Measurements from ENCODE around the gene SH3BP1.
A peak's percentile ranks its signal among the peaks of the same experiment; 100 is the strongest.

Gene SH3BP1

DNA sequence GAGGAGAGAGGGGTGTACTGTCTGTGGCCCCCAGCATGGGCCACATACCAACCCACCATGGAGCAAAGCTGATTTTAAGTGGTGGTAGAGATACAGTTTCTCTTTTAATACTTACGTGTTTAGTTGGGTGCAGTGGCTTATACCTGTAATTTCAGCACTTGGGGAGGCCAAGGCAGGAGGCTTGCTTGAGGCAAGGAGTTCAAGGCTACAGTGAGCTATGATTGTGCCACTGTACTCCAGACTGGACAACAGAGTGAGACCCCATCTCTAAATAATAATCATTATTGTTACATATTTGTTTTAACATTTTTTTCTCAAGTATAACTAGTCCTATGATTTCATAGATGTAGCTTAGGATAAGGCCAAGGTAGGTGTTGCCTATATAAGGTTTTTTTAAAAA lies 22.0 kb upstream of the SH3BP1 start:
- DNase-seq = no peak

GRCh38 chr22:37618072-37618656 lies 21.3 kb upstream of the SH3BP1 start:
- DNase-seq = no peak

DNA sequence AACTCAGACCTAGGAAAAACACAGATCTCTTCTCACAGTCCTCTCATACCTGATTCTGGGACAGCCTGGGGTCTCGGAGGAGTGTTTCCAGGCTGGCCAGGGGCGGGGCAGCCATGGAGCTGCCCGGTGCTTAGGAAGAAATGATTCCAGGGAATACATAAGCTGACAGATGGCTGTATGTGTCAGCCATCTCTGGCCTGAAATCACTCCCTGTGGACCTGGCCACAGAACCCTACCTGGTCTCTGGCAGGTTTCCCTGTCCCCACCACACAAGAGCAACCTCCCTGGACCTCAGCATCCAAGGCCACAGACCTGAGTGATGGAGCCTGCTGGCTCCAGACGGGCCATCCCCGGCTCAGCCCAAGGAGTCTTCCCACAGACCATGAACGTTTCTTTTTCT lies 20.8 kb upstream of the SH3BP1 start:
- DNase-seq = no peak

DNA sequence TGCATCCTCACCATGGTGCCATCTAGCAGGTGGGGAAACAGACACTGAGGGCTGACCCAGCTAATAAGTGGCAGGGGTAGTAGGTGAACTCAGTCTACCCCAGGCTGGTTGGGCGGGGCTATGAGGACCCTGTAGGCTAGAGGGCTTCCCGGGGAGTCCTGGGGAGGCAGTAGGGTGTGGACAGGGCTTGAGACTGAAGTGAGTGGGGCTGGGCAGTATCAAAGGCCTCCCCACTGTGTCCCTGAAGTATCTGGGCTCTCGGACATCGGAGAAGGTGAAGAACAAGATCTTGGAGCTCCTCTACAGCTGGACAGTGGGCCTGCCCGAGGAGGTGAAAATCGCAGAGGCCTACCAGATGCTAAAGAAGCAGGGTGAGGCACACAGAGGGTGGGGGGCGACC lies 19.5 kb upstream of the SH3BP1 start:
- DNase-seq = no peak

DNA sequence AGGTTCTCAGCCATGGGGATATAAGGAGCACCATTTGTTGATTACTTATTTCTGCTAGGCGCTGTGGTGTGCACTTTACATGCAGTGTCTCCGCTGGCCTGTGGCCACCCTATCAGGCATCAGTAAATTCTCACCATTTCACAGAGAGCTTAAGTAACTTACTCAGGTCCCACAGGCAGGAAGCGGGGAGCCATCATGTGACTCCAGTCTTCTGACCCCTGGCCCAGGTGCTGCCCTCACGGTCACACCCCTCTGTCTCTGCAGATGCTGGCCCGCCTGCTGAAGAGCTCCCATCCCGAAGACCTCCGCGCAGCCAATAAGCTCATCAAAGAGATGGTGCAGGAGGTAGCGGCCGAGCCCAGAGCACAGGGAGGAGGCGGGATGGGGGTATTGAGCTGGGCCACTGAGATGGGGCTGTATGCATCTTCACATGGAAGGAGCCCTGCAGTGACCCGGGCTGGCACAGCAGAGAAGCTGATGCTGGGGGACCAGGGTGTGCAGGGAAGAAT lies 18.1 kb upstream of the SH3BP1 start:
- no peak for DNase-seq

DNA sequence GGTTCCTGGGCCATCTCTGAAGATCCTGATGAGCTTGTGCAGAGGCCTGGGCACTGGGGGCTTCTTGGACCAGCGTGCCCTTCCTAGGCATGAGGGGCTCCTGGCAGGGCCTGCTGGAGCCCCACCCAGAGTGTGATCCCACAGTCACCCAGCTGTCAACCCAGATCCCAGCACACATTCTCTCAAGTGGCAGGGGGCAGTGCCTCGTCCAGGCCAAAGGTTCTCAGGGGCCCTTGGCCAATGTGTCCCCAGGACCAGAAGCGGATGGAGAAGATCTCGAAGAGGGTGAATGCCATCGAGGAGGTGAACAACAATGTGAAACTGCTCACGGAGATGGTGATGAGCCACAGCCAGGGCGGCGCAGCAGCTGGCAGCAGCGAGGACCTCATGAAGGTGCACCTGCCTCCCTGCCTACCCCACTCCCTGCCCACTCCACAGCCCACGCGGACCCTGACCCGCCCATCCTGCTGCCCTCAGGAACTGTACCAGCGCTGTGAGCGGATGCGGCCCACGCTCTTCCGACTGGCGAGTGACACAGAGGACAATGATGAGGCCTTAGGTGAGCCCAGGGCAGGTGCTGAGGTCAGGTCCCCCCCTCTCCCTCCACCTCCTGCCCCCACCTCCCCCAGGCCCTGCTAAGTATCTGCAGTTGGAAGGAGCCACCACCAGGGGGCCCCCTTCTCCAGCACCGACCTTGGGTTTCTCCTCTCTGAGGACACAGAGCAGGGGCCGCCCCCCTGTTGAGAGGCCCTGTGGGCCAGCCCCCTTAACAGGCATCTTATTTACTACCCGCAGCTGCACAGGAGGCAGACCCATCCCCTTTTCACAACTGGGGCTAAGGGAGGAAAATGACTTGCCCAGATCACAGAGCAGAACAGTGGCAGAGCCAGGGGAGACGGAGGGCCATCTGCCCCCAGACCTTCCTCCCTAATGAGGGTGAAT lies 16.1 kb upstream of the SH3BP1 start:
- peak; percentile 27 for DNase-seq

GRCh38 chr22:37624017-37624365 lies 15.5 kb upstream of the SH3BP1 start:
- no peak for DNase-seq

- no peak for DNase-seq
Observed at GRCh38 chr22:37624876-37625275, 14.6 kb upstream of the SH3BP1 start.

DNA sequence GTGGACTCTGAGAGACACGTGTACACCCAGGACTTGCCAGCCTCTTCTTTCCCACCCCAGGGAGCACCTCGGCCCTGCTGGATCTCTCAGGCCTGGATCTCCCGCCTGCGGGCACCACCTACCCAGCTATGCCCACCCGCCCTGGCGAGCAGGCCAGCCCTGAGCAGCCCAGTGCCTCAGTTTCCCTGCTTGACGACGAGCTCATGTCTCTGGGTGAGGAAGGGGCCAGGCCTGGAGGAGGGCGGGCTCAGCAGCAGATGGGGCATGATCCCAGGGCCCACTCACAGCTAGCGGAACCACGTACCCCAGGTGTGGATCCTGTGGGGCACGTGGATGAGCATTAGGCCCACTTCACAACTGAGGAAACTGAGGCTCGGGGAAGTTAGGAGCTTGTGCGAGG lies 13.7 kb upstream of the SH3BP1 start:
- DNase-seq = no peak

- no peak for DNase-seq
Observed at GRCh38 chr22:37626144-37626543, 13.3 kb upstream of the SH3BP1 start.

- DNase-seq = no peak
Observed at GRCh38 chr22:37626556-37627075, 12.9 kb upstream of the SH3BP1 start.

DNA sequence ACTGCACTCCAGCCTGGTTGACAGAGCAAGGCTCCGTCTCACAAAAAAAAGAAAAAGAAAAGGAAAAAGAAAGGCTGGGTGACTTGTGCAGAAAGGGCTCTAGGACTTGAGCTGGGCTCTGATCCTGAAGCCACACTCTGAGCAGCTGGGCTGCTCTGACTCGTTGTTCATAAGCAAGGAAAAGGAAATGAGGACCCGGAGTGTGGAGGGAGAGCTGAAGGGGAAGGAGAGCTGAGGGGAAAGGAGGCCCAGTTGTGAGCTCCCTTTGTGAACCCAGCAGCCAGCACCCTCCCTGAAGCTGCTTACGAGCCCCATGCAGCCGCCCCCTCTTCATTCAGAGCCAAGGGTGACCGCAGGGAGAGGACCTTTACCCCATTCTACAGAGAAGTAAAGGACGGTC lies 12.3 kb upstream of the SH3BP1 start:
- no peak for DNase-seq

GRCh38 chr22:37627545-37627944 lies 11.9 kb upstream of the SH3BP1 start:
- peak; percentile 34 for DNase-seq

DNA sequence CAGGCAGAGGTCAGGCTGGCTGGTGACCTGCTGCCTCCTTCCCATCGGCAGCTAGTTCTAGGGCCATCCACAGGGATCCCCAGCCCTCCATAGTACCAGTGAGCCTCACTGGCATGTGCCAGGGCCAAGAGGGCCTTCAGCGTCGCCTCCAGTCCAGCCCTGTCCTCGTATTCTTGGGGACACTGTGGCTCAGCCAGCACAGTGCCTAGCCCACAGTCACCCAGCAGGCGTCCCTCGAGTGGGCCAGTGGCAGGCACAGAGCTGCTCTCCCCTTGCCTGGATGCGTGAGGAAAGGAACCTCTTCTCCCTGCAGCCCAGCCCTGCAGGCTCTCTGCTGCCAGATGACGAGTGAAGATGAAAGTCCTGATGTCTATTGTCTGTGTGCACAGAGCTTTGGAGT lies 10.6 kb upstream of the SH3BP1 start:
- DNase-seq = no peak

DNA sequence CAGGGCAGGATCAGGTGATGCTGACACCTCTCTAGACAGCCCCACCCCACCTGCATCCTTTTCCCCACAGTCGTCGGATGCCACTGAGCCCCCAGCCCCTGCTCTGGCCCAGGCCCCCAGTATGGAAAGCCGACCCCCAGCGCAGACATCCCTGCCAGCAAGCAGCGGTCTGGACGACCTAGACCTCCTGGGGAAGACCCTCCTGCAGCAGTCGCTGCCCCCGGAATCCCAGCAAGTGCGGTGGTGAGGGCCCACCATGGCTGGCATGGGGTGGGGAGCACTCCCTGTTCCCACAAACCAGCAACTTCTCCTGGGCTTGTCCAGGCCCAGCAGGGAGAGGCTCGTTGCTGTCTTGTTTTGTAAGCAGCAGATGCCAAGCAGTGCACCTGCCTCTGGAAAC lies 9.5 kb upstream of the SH3BP1 start:
- DNase-seq = no peak

DNA sequence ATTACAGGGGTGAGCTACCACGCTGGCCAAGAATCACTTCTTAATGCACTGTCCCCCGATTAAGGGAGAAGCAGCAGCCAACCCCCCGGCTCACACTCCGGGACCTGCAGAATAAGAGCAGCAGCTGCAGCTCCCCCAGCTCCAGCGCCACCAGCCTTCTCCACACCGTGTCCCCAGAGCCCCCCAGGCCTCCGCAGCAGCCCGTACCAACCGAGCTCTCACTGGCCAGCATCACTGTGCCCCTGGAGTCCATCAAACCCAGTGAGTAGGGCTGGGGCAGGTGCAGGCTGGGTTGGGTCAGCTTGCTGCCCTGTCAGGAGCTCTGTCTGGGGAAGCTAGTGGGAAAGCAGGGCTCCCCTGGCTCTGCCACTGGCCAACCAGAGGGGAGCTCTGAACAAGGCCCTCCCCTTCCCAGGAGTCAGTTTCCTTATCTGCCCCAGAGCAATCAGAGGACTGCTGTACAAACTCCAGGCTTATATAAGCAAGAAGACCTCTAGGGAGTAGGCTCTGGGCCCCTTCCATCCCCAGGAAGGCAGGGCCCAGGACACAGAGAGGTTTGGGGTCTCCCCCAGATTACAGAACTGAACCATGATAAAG lies 8.5 kb upstream of the SH3BP1 start:
- DNase-seq = no peak

DNA sequence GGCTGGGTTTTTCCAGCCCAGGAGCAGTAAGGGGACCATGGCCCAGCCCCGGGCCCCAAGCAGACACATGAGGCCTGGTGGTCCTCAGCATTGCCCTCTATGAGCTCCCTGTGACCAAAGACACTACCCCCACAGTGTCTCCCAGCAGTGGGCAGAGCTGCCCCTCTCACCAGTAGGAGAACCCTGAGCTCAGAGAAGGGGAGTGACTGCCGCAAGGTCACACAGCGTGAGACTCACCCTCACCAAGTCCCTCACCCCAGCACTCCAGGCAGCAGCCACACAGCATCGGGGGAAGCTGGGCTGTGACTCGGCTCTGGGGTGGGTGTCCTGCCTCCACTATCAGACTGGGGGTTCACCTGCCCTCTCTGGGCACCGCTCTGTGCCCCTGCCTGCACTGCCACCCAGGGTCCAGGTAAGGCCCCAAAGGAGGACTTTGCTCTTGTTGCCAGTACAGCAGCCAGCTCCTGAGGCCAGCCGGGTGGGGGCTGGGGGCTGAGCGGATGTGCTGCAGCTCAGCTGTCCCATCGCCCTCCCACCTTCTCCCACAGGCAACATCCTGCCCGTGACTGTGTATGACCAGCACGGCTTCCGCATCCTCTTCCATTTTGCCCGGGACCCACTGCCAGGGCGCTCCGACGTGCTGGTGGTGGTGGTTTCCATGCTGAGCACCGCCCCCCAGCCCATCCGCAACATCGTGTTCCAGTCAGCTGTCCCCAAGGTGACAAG lies 7.9 kb upstream of the SH3BP1 start:
- no peak for DNase-seq

DNA sequence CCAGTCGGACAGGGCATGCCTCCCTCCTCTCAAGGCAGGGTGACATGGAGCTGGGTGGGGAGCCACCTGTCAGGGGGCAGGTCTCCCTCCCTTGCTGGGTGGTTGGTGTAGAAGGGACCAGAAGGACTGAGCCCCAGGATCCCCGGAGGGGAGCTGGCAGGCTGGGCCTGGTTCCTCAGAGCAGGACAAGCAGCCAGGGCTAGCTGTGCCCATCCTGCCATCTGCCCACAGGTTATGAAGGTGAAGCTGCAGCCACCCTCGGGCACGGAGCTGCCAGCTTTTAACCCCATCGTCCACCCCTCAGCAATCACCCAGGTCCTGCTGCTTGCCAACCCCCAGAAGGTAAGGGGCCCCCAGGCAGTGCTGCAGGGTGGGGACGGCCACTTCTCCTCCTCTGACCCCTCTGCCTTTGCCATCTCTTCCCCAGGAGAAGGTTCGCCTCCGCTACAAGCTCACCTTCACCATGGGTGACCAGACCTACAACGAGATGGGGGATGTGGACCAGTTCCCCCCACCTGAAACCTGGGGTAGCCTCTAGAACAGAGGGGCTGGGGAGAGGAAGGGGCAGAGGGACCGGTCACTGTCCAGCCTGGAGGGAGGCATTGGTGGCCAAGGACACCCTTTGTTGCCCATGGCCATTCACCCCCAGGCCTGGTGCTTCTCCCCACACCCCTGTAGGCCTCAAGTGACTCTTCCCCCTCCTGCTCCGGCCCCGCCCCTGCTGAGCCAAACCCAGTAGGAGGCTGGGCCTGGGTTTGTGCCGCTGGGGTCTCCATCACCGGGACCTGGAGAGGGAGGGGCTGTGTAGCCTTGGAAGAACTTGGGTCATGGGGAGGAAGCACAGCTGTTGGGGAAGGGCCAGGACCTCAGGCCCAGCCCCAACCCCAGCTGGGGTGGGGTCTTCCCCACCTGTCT lies 7.0 kb upstream of the SH3BP1 start:
- no peak for DNase-seq

DNA sequence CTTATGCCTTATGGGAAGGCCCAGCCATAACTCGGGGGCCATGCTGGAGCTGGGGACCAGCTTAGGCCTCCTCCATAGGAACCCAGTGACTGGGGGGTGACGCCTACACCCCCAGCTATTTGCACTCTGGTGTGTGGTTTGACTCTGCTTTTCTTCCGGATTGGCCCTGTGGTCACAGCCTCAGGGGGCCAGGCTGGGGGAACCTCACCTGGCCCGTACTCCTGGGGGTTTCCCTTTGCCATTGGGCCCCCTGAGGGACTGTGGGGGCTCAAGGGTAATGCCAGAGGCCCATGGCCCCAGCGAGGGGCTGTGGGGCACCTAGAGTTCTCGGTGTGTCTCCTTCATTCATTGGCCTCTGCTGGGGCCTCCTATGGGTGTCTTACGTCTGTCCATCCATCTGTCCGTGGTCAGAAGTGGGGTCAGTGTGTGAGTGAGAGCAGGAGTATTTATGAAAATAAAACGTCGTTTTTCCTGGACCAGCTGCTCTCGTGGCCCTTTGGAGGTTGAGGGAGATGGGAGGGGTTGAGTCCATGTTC lies 6.3 kb upstream of the SH3BP1 start:
- peak; percentile 72 for DNase-seq

DNA sequence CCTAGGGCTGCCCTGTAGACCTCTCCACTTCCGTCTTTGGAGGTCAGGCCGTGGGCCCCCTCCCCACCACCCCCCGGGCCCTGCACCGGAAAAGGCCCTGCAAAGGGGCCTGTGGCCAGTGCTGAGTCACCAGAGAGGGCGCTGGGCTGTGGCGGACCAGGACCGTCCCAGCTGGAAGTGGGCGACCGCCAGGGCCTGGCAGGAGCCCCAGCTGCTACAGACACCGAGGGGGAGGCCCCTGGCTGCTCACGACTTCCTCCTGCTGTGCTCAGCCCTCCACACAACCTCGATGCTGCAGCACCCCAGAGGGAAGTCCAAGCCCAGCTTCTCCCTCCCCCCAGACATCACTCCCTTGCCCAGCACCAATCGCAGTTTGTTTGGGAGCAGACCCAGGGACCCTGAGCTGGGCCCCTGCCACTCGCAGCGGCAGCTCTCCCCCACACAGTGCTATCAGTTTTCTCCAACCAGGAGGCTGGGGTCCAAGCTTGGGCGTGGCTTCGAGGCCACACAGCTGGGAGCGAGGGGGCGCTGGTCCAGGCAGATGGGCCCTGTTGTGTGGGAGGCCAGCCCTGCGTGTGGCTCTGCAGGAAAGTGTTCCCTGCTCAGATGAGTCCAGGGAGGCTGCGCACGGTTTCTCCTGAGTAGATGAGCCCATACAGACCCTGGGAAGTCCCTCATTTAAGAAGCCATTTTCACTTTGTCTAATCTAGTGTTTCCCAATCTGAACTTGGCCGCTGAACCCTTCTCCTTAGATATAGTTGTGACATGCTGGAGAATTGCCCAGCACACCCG lies 5.6 kb upstream of the SH3BP1 start:
- peak; percentile 76 for DNase-seq

- no peak for DNase-seq
Observed at GRCh38 chr22:37634417-37634924, 5.0 kb upstream of the SH3BP1 start.
